Measurements from ENCODE around the gene PRKN.

- TF ChIP-seq, protein P1, sequence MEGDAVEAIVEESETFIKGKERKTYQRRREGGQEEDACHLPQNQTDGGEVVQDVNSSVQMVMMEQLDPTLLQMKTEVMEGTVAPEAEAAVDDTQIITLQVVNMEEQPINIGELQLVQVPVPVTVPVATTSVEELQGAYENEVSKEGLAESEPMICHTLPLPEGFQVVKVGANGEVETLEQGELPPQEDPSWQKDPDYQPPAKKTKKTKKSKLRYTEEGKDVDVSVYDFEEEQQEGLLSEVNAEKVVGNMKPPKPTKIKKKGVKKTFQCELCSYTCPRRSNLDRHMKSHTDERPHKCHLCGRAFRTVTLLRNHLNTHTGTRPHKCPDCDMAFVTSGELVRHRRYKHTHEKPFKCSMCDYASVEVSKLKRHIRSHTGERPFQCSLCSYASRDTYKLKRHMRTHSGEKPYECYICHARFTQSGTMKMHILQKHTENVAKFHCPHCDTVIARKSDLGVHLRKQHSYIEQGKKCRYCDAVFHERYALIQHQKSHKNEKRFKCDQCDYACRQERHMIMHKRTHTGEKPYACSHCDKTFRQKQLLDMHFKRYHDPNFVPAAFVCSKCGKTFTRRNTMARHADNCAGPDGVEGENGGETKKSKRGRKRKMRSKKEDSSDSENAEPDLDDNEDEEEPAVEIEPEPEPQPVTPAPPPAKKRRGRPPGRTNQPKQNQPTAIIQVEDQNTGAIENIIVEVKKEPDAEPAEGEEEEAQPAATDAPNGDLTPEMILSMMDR (IDR thresholded peaks at IDR 0.05; ENCODE audit: poor library complexity, severe bottlenecking): no peak
- TF ChIP-seq EZH2 (IDR thresholded peaks at IDR 0.05; ENCODE audit: borderline replicate concordance, insufficient read depth, low read length, poor library complexity, severe bottlenecking): no peak
- no peak for TF ChIP-seq POLR2AphosphoS5 (IDR thresholded peaks at IDR 0.05)
- no peak for TF ChIP-seq RAD21 (conservative IDR thresholded peaks at IDR 0.05)
- TF ChIP-seq, protein P2, sequence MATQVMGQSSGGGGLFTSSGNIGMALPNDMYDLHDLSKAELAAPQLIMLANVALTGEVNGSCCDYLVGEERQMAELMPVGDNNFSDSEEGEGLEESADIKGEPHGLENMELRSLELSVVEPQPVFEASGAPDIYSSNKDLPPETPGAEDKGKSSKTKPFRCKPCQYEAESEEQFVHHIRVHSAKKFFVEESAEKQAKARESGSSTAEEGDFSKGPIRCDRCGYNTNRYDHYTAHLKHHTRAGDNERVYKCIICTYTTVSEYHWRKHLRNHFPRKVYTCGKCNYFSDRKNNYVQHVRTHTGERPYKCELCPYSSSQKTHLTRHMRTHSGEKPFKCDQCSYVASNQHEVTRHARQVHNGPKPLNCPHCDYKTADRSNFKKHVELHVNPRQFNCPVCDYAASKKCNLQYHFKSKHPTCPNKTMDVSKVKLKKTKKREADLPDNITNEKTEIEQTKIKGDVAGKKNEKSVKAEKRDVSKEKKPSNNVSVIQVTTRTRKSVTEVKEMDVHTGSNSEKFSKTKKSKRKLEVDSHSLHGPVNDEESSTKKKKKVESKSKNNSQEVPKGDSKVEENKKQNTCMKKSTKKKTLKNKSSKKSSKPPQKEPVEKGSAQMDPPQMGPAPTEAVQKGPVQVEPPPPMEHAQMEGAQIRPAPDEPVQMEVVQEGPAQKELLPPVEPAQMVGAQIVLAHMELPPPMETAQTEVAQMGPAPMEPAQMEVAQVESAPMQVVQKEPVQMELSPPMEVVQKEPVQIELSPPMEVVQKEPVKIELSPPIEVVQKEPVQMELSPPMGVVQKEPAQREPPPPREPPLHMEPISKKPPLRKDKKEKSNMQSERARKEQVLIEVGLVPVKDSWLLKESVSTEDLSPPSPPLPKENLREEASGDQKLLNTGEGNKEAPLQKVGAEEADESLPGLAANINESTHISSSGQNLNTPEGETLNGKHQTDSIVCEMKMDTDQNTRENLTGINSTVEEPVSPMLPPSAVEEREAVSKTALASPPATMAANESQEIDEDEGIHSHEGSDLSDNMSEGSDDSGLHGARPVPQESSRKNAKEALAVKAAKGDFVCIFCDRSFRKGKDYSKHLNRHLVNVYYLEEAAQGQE (IDR thresholded peaks at IDR 0.05; ENCODE audit: borderline replicate concordance): no peak
- TF ChIP-seq EP300 (conservative IDR thresholded peaks at IDR 0.05; ENCODE audit: poor library complexity, severe bottlenecking): no peak
- no peak for TF ChIP-seq MXI1 (conservative IDR thresholded peaks at IDR 0.05; ENCODE audit: poor library complexity, severe bottlenecking)
- TF ChIP-seq TAF1 (IDR thresholded peaks at IDR 0.05; ENCODE audit: low read depth): no peak
Observed at GRCh38 chr6:161543684-161544309, 1183.8 kb downstream of the PRKN start.

All from neural cell (in vitro differentiated cells).